ENCODE data around the gene KIAA1671. TPM values are rescaled to one million over a fixed set of nuclear protein-coding genes. Genes with fewer than 3 reads are reported as not detected.

KIAA1671 gene
- polyA plus RNA-seq, 6 donors from 2014 or later: not detected

GRCh38 chr22:24977370-24978221 lies 25.1 kb downstream of the KIAA1671 start:
- Mint-ChIP-seq H3K9me3 (peaks cover 0 to under 1% (median 0%) of the 10 kb centered on the region in 7 donors), H3K36me3 (no peaks in the 10 kb centered on the region), H3K27ac (peak overlapping the region in 1 of 6 donors; percentile 17), H3K4me1 (no peaks in the 10 kb centered on the region), H3K4me3 (no peak overlapping the region), H3K27me3 (peaks cover 3 to 18% (median 14%) of the 10 kb centered on the region in 3 donors)
- DNase-seq (no peak), ATAC-seq (ENCODE audit: low read depth in 2 of 2) (no peak)

GRCh38 chr22:24978308-24978707 lies 25.8 kb downstream of the KIAA1671 start:
- DNase-seq (no peak), ATAC-seq (ENCODE audit: low read depth in 2 of 2) (no peak)
- Mint-ChIP-seq H3K4me3 (no peak overlapping the region), H3K27ac (no peak overlapping the region), H3K4me1 (no peaks in the 10 kb centered on the region), H3K27me3 (peaks cover 3 to 18% (median 13%) of the 10 kb centered on the region in 3 donors), H3K36me3 (no peaks in the 10 kb centered on the region), H3K9me3 (no peaks in the 10 kb centered on the region)

- peaks cover 0 to 4% (median 2%) of the 10 kb centered on the region in 3 donors for H3K4me1 Mint-ChIP-seq
- no peak overlapping the region for H3K4me3 Mint-ChIP-seq
- no peak for DNase-seq
- H3K36me3 Mint-ChIP-seq: no peaks in the 10 kb centered on the region
- H3K27ac Mint-ChIP-seq: peak overlapping the region in 1 of 6 donors; percentile 38
- peaks cover 0 to 4% (median 2%) of the 10 kb centered on the region in 7 donors for H3K9me3 Mint-ChIP-seq
- no peak for ATAC-seq (ENCODE audit: low read depth in 2 of 2)
- H3K27me3 Mint-ChIP-seq: peaks cover 7 to 33% (median 31%) of the 10 kb centered on the region in 3 donors
Observed at GRCh38 chr22:24981066-24981465, 28.6 kb downstream of the KIAA1671 start.

GRCh38 chr22:24981656-24982055 lies 29.1 kb downstream of the KIAA1671 start:
- Mint-ChIP-seq H3K27me3 (peaks cover 7 to 33% (median 31%) of the 10 kb centered on the region in 3 donors), H3K4me3 (no peak overlapping the region), H3K4me1 (peaks cover 0 to 4% (median 2%) of the 10 kb centered on the region in 3 donors), H3K27ac (peak overlapping the region in 1 of 6 donors; percentile 63), H3K36me3 (no peaks in the 10 kb centered on the region), H3K9me3 (peaks cover 0 to 6% (median 2%) of the 10 kb centered on the region in 7 donors)
- no peak for DNase-seq
- ATAC-seq (ENCODE audit: low read depth in 2 of 2): no peak

GRCh38 chr22:24982301-24983056 lies 30.0 kb downstream of the KIAA1671 start:
- Mint-ChIP-seq H3K4me1 (peaks cover 0 to 4% (median 2%) of the 10 kb centered on the region in 3 donors), H3K36me3 (no peaks in the 10 kb centered on the region), H3K4me3 (no peak overlapping the region), H3K9me3 (peaks cover 0 to 8% (median 2%) of the 10 kb centered on the region in 7 donors), H3K27me3 (peaks cover 7 to 33% (median 31%) of the 10 kb centered on the region in 3 donors), H3K27ac (peak overlapping the region in 1 of 6 donors; percentile 63)
- ATAC-seq (ENCODE audit: low read depth in 2 of 2) (no peak), DNase-seq (no peak)

- Mint-ChIP-seq H3K9me3 (peaks cover 0 to 8% (median 2%) of the 10 kb centered on the region in 7 donors), H3K27ac (no peak overlapping the region), H3K4me3 (no peak overlapping the region), H3K36me3 (no peaks in the 10 kb centered on the region), H3K27me3 (peaks cover 7 to 33% (median 28%) of the 10 kb centered on the region in 3 donors), H3K4me1 (peaks cover 0 to 4% (median 2%) of the 10 kb centered on the region in 3 donors)
- ATAC-seq (ENCODE audit: low read depth in 2 of 2) (no peak), DNase-seq (no peak)
Observed at GRCh38 chr22:24983151-24983550, 30.6 kb downstream of the KIAA1671 start.

- no peak overlapping the region for H3K4me3 Mint-ChIP-seq
- no peak overlapping the region for H3K27ac Mint-ChIP-seq
- H3K36me3 Mint-ChIP-seq: no peaks in the 10 kb centered on the region
- peaks cover 0 to 4% (median 2%) of the 10 kb centered on the region in 3 donors for H3K4me1 Mint-ChIP-seq
- H3K9me3 Mint-ChIP-seq: peaks cover 0 to 8% (median 2%) of the 10 kb centered on the region in 7 donors
- ATAC-seq (ENCODE audit: low read depth in 2 of 2): no peak
- DNase-seq: no peak
- peaks cover 9 to 36% (median 29%) of the 10 kb centered on the region in 3 donors for H3K27me3 Mint-ChIP-seq
Observed at GRCh38 chr22:24984122-24984521, 31.6 kb downstream of the KIAA1671 start.

GRCh38 chr22:24985826-24986214 lies 33.3 kb downstream of the KIAA1671 start:
- Mint-ChIP-seq H3K4me1 (peaks cover 0 to 4% (median 2%) of the 10 kb centered on the region in 3 donors), H3K4me3 (no peak overlapping the region), H3K27me3 (peaks cover 13 to 38% (median 36%) of the 10 kb centered on the region in 3 donors), H3K9me3 (peaks cover 0 to 8% (median 2%) of the 10 kb centered on the region in 7 donors), H3K36me3 (no peaks in the 10 kb centered on the region), H3K27ac (no peak overlapping the region)
- DNase-seq (no peak), ATAC-seq (ENCODE audit: low read depth in 2 of 2) (no peak)

GRCh38 chr22:24986816-24987215 lies 34.3 kb downstream of the KIAA1671 start:
- Mint-ChIP-seq H3K9me3 (peaks cover 0 to 8% (median 2%) of the 10 kb centered on the region in 7 donors), H3K27ac (no peak overlapping the region), H3K36me3 (no peaks in the 10 kb centered on the region), H3K4me1 (peaks cover 0 to 4% (median 2%) of the 10 kb centered on the region in 3 donors), H3K27me3 (peaks cover 16 to 38% (median 33%) of the 10 kb centered on the region in 3 donors), H3K4me3 (no peak overlapping the region)
- DNase-seq (no peak), ATAC-seq (ENCODE audit: low read depth in 2 of 2) (no peak)

GRCh38 chr22:24989135-24989534 lies 36.6 kb downstream of the KIAA1671 start:
- H3K9me3 Mint-ChIP-seq: peaks cover 0 to 8% (median 2%) of the 10 kb centered on the region in 7 donors
- ATAC-seq (ENCODE audit: low read depth in 2 of 2) (no peak), DNase-seq (no peak)
- H3K4me1 Mint-ChIP-seq: peaks cover 0 to 4% (median 2%) of the 10 kb centered on the region in 3 donors
- peaks cover 14 to 41% (median 27%) of the 10 kb centered on the region in 3 donors for H3K27me3 Mint-ChIP-seq
- H3K4me3 Mint-ChIP-seq: no peak overlapping the region
- no peak overlapping the region for H3K27ac Mint-ChIP-seq
- H3K36me3 Mint-ChIP-seq: no peaks in the 10 kb centered on the region

- ATAC-seq (ENCODE audit: low read depth in 2 of 2) (no peak), DNase-seq (no peak)
- Mint-ChIP-seq H3K4me1 (peaks cover 0 to 4% (median 2%) of the 10 kb centered on the region in 3 donors), H3K4me3 (no peak overlapping the region), H3K9me3 (peaks cover 0 to 8% (median 2%) of the 10 kb centered on the region in 7 donors), H3K27ac (no peak overlapping the region), H3K27me3 (peaks cover 14 to 40% (median 23%) of the 10 kb centered on the region in 3 donors), H3K36me3 (no peaks in the 10 kb centered on the region)
Observed at GRCh38 chr22:24989541-24989951, 37.0 kb downstream of the KIAA1671 start.

- H3K27ac Mint-ChIP-seq: no peak overlapping the region
Observed at GRCh38 chr22:24990344-24990905, 37.9 kb downstream of the KIAA1671 start.

GRCh38 chr22:24992946-24993345 lies 40.4 kb downstream of the KIAA1671 start:
- Mint-ChIP-seq H3K36me3 (no peaks in the 10 kb centered on the region), H3K4me1 (no peaks in the 10 kb centered on the region), H3K27ac (no peak overlapping the region), H3K9me3 (no peaks in the 10 kb centered on the region), H3K27me3 (peaks cover 20 to 41% (median 33%) of the 10 kb centered on the region in 3 donors), H3K4me3 (no peak overlapping the region)
- no peak for ATAC-seq (ENCODE audit: low read depth in 2 of 2)
- no peak for DNase-seq

More at GRCh38 chr22:24990344-24990905, 37.9 kb downstream of the KIAA1671 start:
- peaks cover 0 to 8% (median 2%) of the 10 kb centered on the region in 7 donors for H3K9me3 Mint-ChIP-seq
- H3K4me3 Mint-ChIP-seq: no peak overlapping the region
- no peak for DNase-seq
- ATAC-seq (ENCODE audit: low read depth in 2 of 2): no peak
- H3K4me1 Mint-ChIP-seq: peaks cover 0 to 3% (median 2%) of the 10 kb centered on the region in 3 donors
- peaks cover 14 to 34% (median 20%) of the 10 kb centered on the region in 3 donors for H3K27me3 Mint-ChIP-seq
- no peaks in the 10 kb centered on the region for H3K36me3 Mint-ChIP-seq

All from naive B cell (primary cell).